GM23338 (cell line): ENCODE results near the gene KAZN. TPM values are rescaled to one million over a fixed set of nuclear protein-coding genes. Genes with fewer than 3 reads are reported as not detected.

ENCODE experiments used
- ATAC-seq: fragments of 200-7000 bp; cut with Tn5 transposase; 3 replicates; pipeline ENCODE4 v1.9.1; 2020
- DNase-seq: peaks from one replicate; pipeline ENCODE4 v3.0.0-alpha.2; 2015; ENCODE audit warnings: low spot score
- H2AFZ ChIP-seq: fragments of 200-600 bp; sonication (generic); 2 replicates; pipeline ENCODE4 v1.8.0; 2016; ENCODE audit warnings: antibody characterized with exemption, mild to moderate bottlenecking, moderate library complexity
- H3F3A ChIP-seq: fragments of 200-600 bp; sonication (generic); replicated peaks from 2 replicates; pipeline ENCODE4 v1.8.0; 2017; ENCODE audit warnings: antibody characterized with exemption, mixed run types, low read depth
- H3K27ac ChIP-seq: fragments of 200-600 bp; sonication (generic); 2 replicates; pipeline ENCODE4 v1.6.1; 2016; ENCODE audit warnings: low read depth
- H3K27me3 ChIP-seq: fragments of 200-600 bp; sonication (generic); 2 replicates; pipeline ENCODE4 v1.8.0; 2016; ENCODE audit warnings: mild to moderate bottlenecking, mixed run types, moderate library complexity; ENCODE audit not compliant: insufficient read depth
- H3K36me3 ChIP-seq: fragments of 200-600 bp; sonication (generic); 2 replicates; pipeline ENCODE4 v1.8.0; 2016; ENCODE audit warnings: mild to moderate bottlenecking; ENCODE audit not compliant: insufficient read depth
- H3K4me1 ChIP-seq: fragments of 200-600 bp; sonication (generic); 2 replicates; pipeline ENCODE4 v1.8.0; 2016; ENCODE audit warnings: mild to moderate bottlenecking, moderate library complexity; ENCODE audit not compliant: insufficient read depth
- H3K4me2 ChIP-seq: fragments of 200-600 bp; sonication (generic); 2 replicates; pipeline ENCODE4 v1.7.1; 2017; ENCODE audit warnings: mixed run types
- H3K4me3 ChIP-seq: fragments of 200-600 bp; sonication (generic); 2 replicates; pipeline ENCODE4 v1.6.1; 2016; ENCODE audit warnings: mixed run types
- H3K79me2 ChIP-seq: fragments of 200-600 bp; sonication (generic); replicated peaks from 2 replicates; pipeline ENCODE4 v1.8.0; 2017; ENCODE audit warnings: mild to moderate bottlenecking; ENCODE audit not compliant: insufficient read depth
- H3K9me2 ChIP-seq: fragments of 200-600 bp; sonication (generic); 2 replicates; pipeline ENCODE4 v1.8.0; 2017; ENCODE audit not compliant: insufficient read depth
- H4K20me1 ChIP-seq: fragments of 200-600 bp; sonication (generic); replicated peaks from 2 replicates; pipeline ENCODE4 v1.8.0; 2017; ENCODE audit warnings: mild to moderate bottlenecking; ENCODE audit not compliant: insufficient read depth
- H3K27ac Mint-ChIP-seq: 2 replicates; pipeline ENCODE4 v1.8.0; 2020; ENCODE audit warnings: inconsistent platforms, mild to moderate bottlenecking, moderate library complexity, mixed read lengths
- H3K27me3 Mint-ChIP-seq: 3 replicates; pipeline ENCODE4 v1.8.0; 2022; ENCODE audit warnings: low read depth, mild to moderate bottlenecking, moderate library complexity, mixed read lengths, inconsistent platforms; ENCODE audit not compliant: insufficient read depth, poor library complexity
- H3K36me3 Mint-ChIP-seq: 3 replicates; pipeline ENCODE4 v1.8.0; 2021; ENCODE audit warnings: low read depth, mild to moderate bottlenecking, inconsistent platforms, moderate library complexity, mixed read lengths
- H3K4me1 Mint-ChIP-seq: 3 replicates; pipeline ENCODE4 v1.8.0; 2020; ENCODE audit warnings: mild to moderate bottlenecking, inconsistent platforms, mixed read lengths
- H3K4me3 Mint-ChIP-seq: 3 replicates; pipeline ENCODE4 v1.8.0; 2021; ENCODE audit warnings: moderate library complexity, mild to moderate bottlenecking, inconsistent platforms, mixed read lengths
- H3K9me3 Mint-ChIP-seq: 3 replicates; pipeline ENCODE4 v1.8.0; 2020; ENCODE audit warnings: moderate library complexity, mild to moderate bottlenecking, inconsistent platforms, mixed read lengths
- CREB1 ChIP-seq: fragments of 250-450 bp; sonication (Bioruptor Pico); IDR thresholded peaks from 2 replicates; pipeline ENCODE4 v1.5.0; 2020; ENCODE audit warnings: low read depth, mild to moderate bottlenecking, moderate library complexity
- CTCF ChIP-seq, 2 experiments: fragments of 200-600 bp in 1 of 2; sonication (generic) in 1 of 2; conservative IDR thresholded peaks; 2 replicates each; pipeline versions ENCODE4 v1.5.1 to v1.6.1; 2016 to 2017; ENCODE audit warnings: antibody characterized with exemption in 2 of 2, low read depth in 2 of 2, mild to moderate bottlenecking in 2 of 2, moderate library complexity in 1 of 2
- ETS1 ChIP-seq: IDR thresholded peaks from 2 replicates; pipeline ENCODE4 v1.6.1; 2016; ENCODE audit warnings: antibody characterized with exemption
- EZH2phosphoT487 ChIP-seq: fragments of 200-600 bp; sonication (generic); IDR thresholded peaks from one replicate; pipeline ENCODE4 v1.8.1; 2018; ENCODE audit warnings: antibody characterized with exemption; ENCODE audit not compliant: unreplicated experiment
- JUNB ChIP-seq: IDR thresholded peaks from one replicate; pipeline ENCODE4 v1.6.1; 2016; ENCODE audit warnings: antibody characterized with exemption; ENCODE audit not compliant: unreplicated experiment
- POLR2AphosphoS5 ChIP-seq: IDR thresholded peaks from 2 replicates; pipeline ENCODE4 v1.6.1; 2016; ENCODE audit warnings: antibody characterized with exemption, low read depth
- ZNF114 ChIP-seq: fragments of 250-450 bp; sonication (Bioruptor Pico); IDR thresholded peaks from 2 replicates; pipeline ENCODE4 v1.5.0; 2020; ENCODE audit warnings: mild to moderate bottlenecking, moderate library complexity
- ZNF462 ChIP-seq: fragments of 250-450 bp; sonication (Bioruptor Pico); IDR thresholded peaks from 2 replicates; pipeline ENCODE4 v1.5.0; 2020; ENCODE audit warnings: mild to moderate bottlenecking, moderate library complexity
- polyA plus RNA-seq: library from polyadenylated mRNA; unstranded; fragments of >200 nt; fragmentation: Nextera tagmentation; extraction: Ambion mirVana; gene quantifications from 2 replicates; pipeline ENCODE4 v1.2.1, GENCODE V29; 2016
- total RNA-seq: library from RNA; depleted of rRNA; stranded (reverse); fragments of >200 nt; shearing (Covaris generic); gene quantifications from 2 replicates; pipeline ENCODE4 v1.2.3, GENCODE V29; 2014

Gene KAZN
- total and polyA plus RNA-seq, 2 experiments from 2014 or later = 9.9 to 15.0 TPM

GRCh38 chr1:14723401-14723800 lies 124.9 kb downstream of the KAZN start (continued):
- TF ChIP-seq CTCF (conservative IDR thresholded peaks at IDR 0.05; ENCODE audit: low read depth in 2 of 2) (no peak), ETS1 (no peak), EZH2phosphoT487 (no peak)

GRCh38 chr1:14724246-14724645 lies 125.8 kb downstream of the KAZN start:
- Histone ChIP-seq H3K4me1 (peaks cover 30% of the 10 kb centered on the region), H4K20me1 (no peaks in the 10 kb centered on the region), H2AFZ (no peak overlapping the region), H3K27ac (no peak overlapping the region), H3K4me3 (no peak overlapping the region), H3K27me3 (no peaks in the 10 kb centered on the region), H3K79me2 (peaks cover 5% of the 10 kb centered on the region), H3K4me2 (no peak overlapping the region; the same call in 1 of the 2 replicates), H3K9me2 (no peaks in the 10 kb centered on the region), H3F3A (no peaks in the 10 kb centered on the region), H3K36me3 (no peaks in the 10 kb centered on the region)
- Mint-ChIP-seq H3K4me1 (peaks cover 28% of the 10 kb centered on the region), H3K27ac (no peak overlapping the region), H3K36me3 (0 out of 3 replicates have a peak, but pooled peaks cover 4% of the 10 kb centered on the region), H3K9me3 (no peaks in the 10 kb centered on the region; the same call in 2 of the 3 replicates), H3K27me3 (peaks cover 7% of the 10 kb centered on the region), H3K4me3 (no peak overlapping the region)
- no peak for DNase-seq
- no peak for ATAC-seq
- TF ChIP-seq POLR2AphosphoS5 = no peak
- TF ChIP-seq JUNB = no peak
- TF ChIP-seq ZNF462 (CRISPR knock-in tag) = no peak
- no peak for TF ChIP-seq ETS1
- no peak for TF ChIP-seq ZNF114
- no peak for TF ChIP-seq CTCF (conservative IDR thresholded peaks at IDR 0.05; ENCODE audit: low read depth in 2 of 2)
- TF ChIP-seq CREB1 (CRISPR knock-in tag) = no peak
